Mammary epithelial cell (primary cell): ENCODE measurements around the gene BLVRB.

Experiments used
- CTCF ChIP-seq, 2 donors: IDR thresholded peaks in 1 of 2; conservative IDR thresholded peaks in 1 of 2; 2 replicates each; pipeline ENCODE4 v1.5.1; 2011 to 2012; ENCODE audit warnings: inconsistent platforms in 2 of 2, low read length in 2 of 2, mild to moderate bottlenecking in 2 of 2, control low read depth in 1 of 2, low read depth in 1 of 2; ENCODE audit not compliant: insufficient read depth in 1 of 2; ENCODE audit errors: extremely low read depth in 1 of 2
- EZH2 ChIP-seq: IDR thresholded peaks from 2 replicates; pipeline ENCODE4 v1.6.1; 2012; ENCODE audit warnings: low read length, inconsistent platforms, borderline replicate concordance

GRCh38 chr19:40441719-40442253 is 23.8 kb downstream of the BLVRB start:
- no peak for TF ChIP-seq CTCF (conservative IDR thresholded peaks at IDR 0.05 in 1 of 2, IDR thresholded peaks at IDR 0.05 in 1 of 2; ENCODE audit: extremely low read depth in 1 of 2, insufficient read depth in 1 of 2, low read depth in 1 of 2, low read length in 2 of 2)
- TF ChIP-seq EZH2 = no peak
